ENCODE results near the gene DUSP3.
A peak's percentile ranks its signal among the peaks of the same experiment; 100 is the strongest.

Gene DUSP3

GRCh38 chr17:43778337-43779144, at the start of gene DUSP3:
Gene DUSP3, minus strand, starts transcription at chr17:43778977. Its CDS starts 53 bp downstream, at chr17:43778924.
- H3K9ac ChIP-seq (ENCODE audit: low read length in 2 of 2), result peak within 1 kb of the TSS; percentile 93 to 98
- no peaks in the 10 kb centered on the region for H3K9me3 ChIP-seq (ENCODE audit: control insufficient read depth in 2 of 2, low read length in 2 of 2)
- peak within 1 kb of the TSS; percentile 99 for H3K27ac ChIP-seq (ENCODE audit: low read length)
- H3K27me3 ChIP-seq (ENCODE audit: control insufficient read depth in 1 of 2, insufficient read depth in 2 of 2, low read length in 2 of 2), result no peaks in the 10 kb centered on the region
- H3K36me3 ChIP-seq (ENCODE audit: control insufficient read depth in 2 of 2, insufficient read depth in 2 of 2, low read length in 2 of 2), result peaks cover 7 to 13% of the 10 kb centered on the region in 2 donors
- peak within 1 kb of the TSS; percentile 73 to 84 for H3K4me3 ChIP-seq (ENCODE audit: low read length in 2 of 2)
- H3K4me1 ChIP-seq (ENCODE audit: control insufficient read depth, insufficient read depth, low read length), result peaks cover 24% of the 10 kb centered on the region

- Histone ChIP-seq H3K36me3 (ENCODE audit: control insufficient read depth in 2 of 2, insufficient read depth in 2 of 2, low read length in 2 of 2) (peaks cover 5 to 26% of the 10 kb centered on the region in 2 donors), H3K9ac (ENCODE audit: low read length in 2 of 2) (no peak overlapping the region), H3K9me3 (ENCODE audit: control insufficient read depth in 2 of 2, low read length in 2 of 2) (no peaks in the 10 kb centered on the region), H3K4me1 (ENCODE audit: control insufficient read depth, insufficient read depth, low read length) (peaks cover 11% of the 10 kb centered on the region), H3K27me3 (ENCODE audit: control insufficient read depth in 1 of 2, insufficient read depth in 2 of 2, low read length in 2 of 2) (no peaks in the 10 kb centered on the region), H3K27ac (ENCODE audit: low read length) (no peak overlapping the region), H3K4me3 (ENCODE audit: low read length in 2 of 2) (no peak overlapping the region)
Measured at GRCh38 chr17:43827596-43827995, 48.8 kb upstream of the DUSP3 start.

GRCh38 chr17:43826206-43826605, 47.4 kb upstream of the DUSP3 start:
- H3K4me1 ChIP-seq (ENCODE audit: control insufficient read depth, insufficient read depth, low read length), result peaks cover 6% of the 10 kb centered on the region
- H3K27me3 ChIP-seq (ENCODE audit: control insufficient read depth in 1 of 2, insufficient read depth in 2 of 2, low read length in 2 of 2), result no peaks in the 10 kb centered on the region
- peaks cover 5 to 26% of the 10 kb centered on the region in 2 donors for H3K36me3 ChIP-seq (ENCODE audit: control insufficient read depth in 2 of 2, insufficient read depth in 2 of 2, low read length in 2 of 2)
- H3K4me3 ChIP-seq (ENCODE audit: low read length in 2 of 2), result no peak overlapping the region
- no peaks in the 10 kb centered on the region for H3K9me3 ChIP-seq (ENCODE audit: control insufficient read depth in 2 of 2, low read length in 2 of 2)
- no peak overlapping the region for H3K27ac ChIP-seq (ENCODE audit: low read length)
- H3K9ac ChIP-seq (ENCODE audit: low read length in 2 of 2), result no peak overlapping the region

- peaks cover 6% of the 10 kb centered on the region for H3K4me1 ChIP-seq (ENCODE audit: control insufficient read depth, insufficient read depth, low read length)
- H3K9me3 ChIP-seq (ENCODE audit: control insufficient read depth in 2 of 2, low read length in 2 of 2), result no peaks in the 10 kb centered on the region
- H3K36me3 ChIP-seq (ENCODE audit: control insufficient read depth in 2 of 2, insufficient read depth in 2 of 2, low read length in 2 of 2), result peaks cover 5 to 26% of the 10 kb centered on the region in 2 donors
- no peak overlapping the region for H3K27ac ChIP-seq (ENCODE audit: low read length)
- no peaks in the 10 kb centered on the region for H3K27me3 ChIP-seq (ENCODE audit: control insufficient read depth in 1 of 2, insufficient read depth in 2 of 2, low read length in 2 of 2)
- no peak overlapping the region for H3K4me3 ChIP-seq (ENCODE audit: low read length in 2 of 2)
- H3K9ac ChIP-seq (ENCODE audit: low read length in 2 of 2), result no peak overlapping the region
Measured at GRCh38 chr17:43825567-43825966, 46.8 kb upstream of the DUSP3 start.

GRCh38 chr17:43823350-43824084, 44.7 kb upstream of the DUSP3 start:
- Histone ChIP-seq H3K9ac (ENCODE audit: low read length in 2 of 2) (no peak overlapping the region), H3K4me1 (ENCODE audit: control insufficient read depth, insufficient read depth, low read length) (peaks cover 6% of the 10 kb centered on the region), H3K36me3 (ENCODE audit: control insufficient read depth in 2 of 2, insufficient read depth in 2 of 2, low read length in 2 of 2) (peaks cover 5 to 15% of the 10 kb centered on the region in 2 donors), H3K27ac (ENCODE audit: low read length) (peak overlapping the region; percentile 46), H3K27me3 (ENCODE audit: control insufficient read depth in 1 of 2, insufficient read depth in 2 of 2, low read length in 2 of 2) (no peaks in the 10 kb centered on the region), H3K4me3 (ENCODE audit: low read length in 2 of 2) (no peak overlapping the region), H3K9me3 (ENCODE audit: control insufficient read depth in 2 of 2, low read length in 2 of 2) (no peaks in the 10 kb centered on the region)

- Histone ChIP-seq H3K9ac (ENCODE audit: low read length in 2 of 2) (no peak overlapping the region), H3K36me3 (ENCODE audit: control insufficient read depth in 2 of 2, insufficient read depth in 2 of 2, low read length in 2 of 2) (peaks cover 5 to 12% of the 10 kb centered on the region in 2 donors), H3K27me3 (ENCODE audit: control insufficient read depth in 1 of 2, insufficient read depth in 2 of 2, low read length in 2 of 2) (no peaks in the 10 kb centered on the region), H3K4me1 (ENCODE audit: control insufficient read depth, insufficient read depth, low read length) (peaks cover 6% of the 10 kb centered on the region), H3K27ac (ENCODE audit: low read length) (peak overlapping the region; percentile 18), H3K4me3 (ENCODE audit: low read length in 2 of 2) (no peak overlapping the region), H3K9me3 (ENCODE audit: control insufficient read depth in 2 of 2, low read length in 2 of 2) (no peaks in the 10 kb centered on the region)
Measured at GRCh38 chr17:43822570-43823190, 43.9 kb upstream of the DUSP3 start.

- Histone ChIP-seq H3K9ac (ENCODE audit: low read length in 2 of 2) (no peak overlapping the region), H3K27me3 (ENCODE audit: control insufficient read depth in 1 of 2, insufficient read depth in 2 of 2, low read length in 2 of 2) (no peaks in the 10 kb centered on the region), H3K27ac (ENCODE audit: low read length) (no peak overlapping the region), H3K4me1 (ENCODE audit: control insufficient read depth, insufficient read depth, low read length) (peaks cover 6% of the 10 kb centered on the region), H3K9me3 (ENCODE audit: control insufficient read depth in 2 of 2, low read length in 2 of 2) (no peaks in the 10 kb centered on the region), H3K4me3 (ENCODE audit: low read length in 2 of 2) (no peak overlapping the region), H3K36me3 (ENCODE audit: control insufficient read depth in 2 of 2, insufficient read depth in 2 of 2, low read length in 2 of 2) (peaks cover 5 to 8% of the 10 kb centered on the region in 2 donors)
Measured at GRCh38 chr17:43820759-43821158, 42.0 kb upstream of the DUSP3 start.

- Histone ChIP-seq H3K27ac (ENCODE audit: low read length) (no peak overlapping the region), H3K4me3 (ENCODE audit: low read length in 2 of 2) (no peak overlapping the region), H3K27me3 (ENCODE audit: control insufficient read depth in 1 of 2, insufficient read depth in 2 of 2, low read length in 2 of 2) (no peaks in the 10 kb centered on the region), H3K9ac (ENCODE audit: low read length in 2 of 2) (no peak overlapping the region), H3K9me3 (ENCODE audit: control insufficient read depth in 2 of 2, low read length in 2 of 2) (no peaks in the 10 kb centered on the region), H3K4me1 (ENCODE audit: control insufficient read depth, insufficient read depth, low read length) (peaks cover 4% of the 10 kb centered on the region), H3K36me3 (ENCODE audit: control insufficient read depth in 2 of 2, insufficient read depth in 2 of 2, low read length in 2 of 2) (peaks cover 0 to 2% of the 10 kb centered on the region in 2 donors)
Measured at GRCh38 chr17:43818966-43819365, 40.2 kb upstream of the DUSP3 start.

GRCh38 chr17:43817826-43818225, 39.0 kb upstream of the DUSP3 start:
- Histone ChIP-seq H3K27me3 (ENCODE audit: control insufficient read depth in 1 of 2, insufficient read depth in 2 of 2, low read length in 2 of 2) (no peaks in the 10 kb centered on the region), H3K4me3 (ENCODE audit: low read length in 2 of 2) (no peak overlapping the region), H3K9ac (ENCODE audit: low read length in 2 of 2) (no peak overlapping the region), H3K4me1 (ENCODE audit: control insufficient read depth, insufficient read depth, low read length) (no peaks in the 10 kb centered on the region), H3K9me3 (ENCODE audit: control insufficient read depth in 2 of 2, low read length in 2 of 2) (no peaks in the 10 kb centered on the region), H3K27ac (ENCODE audit: low read length) (no peak overlapping the region), H3K36me3 (ENCODE audit: control insufficient read depth in 2 of 2, insufficient read depth in 2 of 2, low read length in 2 of 2) (peaks cover 0 to 3% of the 10 kb centered on the region in 2 donors)

- no peak overlapping the region for H3K4me3 ChIP-seq (ENCODE audit: low read length in 2 of 2)
- no peaks in the 10 kb centered on the region for H3K9me3 ChIP-seq (ENCODE audit: control insufficient read depth in 2 of 2, low read length in 2 of 2)
- no peaks in the 10 kb centered on the region for H3K4me1 ChIP-seq (ENCODE audit: control insufficient read depth, insufficient read depth, low read length)
- no peak overlapping the region for H3K27ac ChIP-seq (ENCODE audit: low read length)
- no peaks in the 10 kb centered on the region for H3K27me3 ChIP-seq (ENCODE audit: control insufficient read depth in 1 of 2, insufficient read depth in 2 of 2, low read length in 2 of 2)
- H3K9ac ChIP-seq (ENCODE audit: low read length in 2 of 2), result no peak overlapping the region
- H3K36me3 ChIP-seq (ENCODE audit: control insufficient read depth in 2 of 2, insufficient read depth in 2 of 2, low read length in 2 of 2), result peaks cover 0 to 3% of the 10 kb centered on the region in 2 donors
Measured at GRCh38 chr17:43816336-43817320, 37.9 kb upstream of the DUSP3 start.

Data from stomach smooth muscle (tissue), 2 donors.